Breast epithelium (tissue), 4 donors: Measurements from ENCODE around the gene GPT2. TPM values are rescaled to one million over a fixed set of nuclear protein-coding genes. Genes with fewer than 3 reads are reported as not detected.

Source experiments
- DNase-seq, 2 donors: peaks; one replicate each; pipeline ENCODE4 v3.0.0-alpha.2; 2019; ENCODE audit warnings: low spot score in 2 of 2
- H3K27ac ChIP-seq, 2 donors: fragments of 200-600 bp; sonication (generic) in 1 of 2; one replicate each; pipeline ENCODE4 v1.5.1; 2016 to 2019; ENCODE audit warnings: mild to moderate bottlenecking in 1 of 2
- H3K27me3 ChIP-seq, 2 donors: fragments of 200-600 bp; sonication (generic) in 1 of 2; one replicate each; pipeline versions ENCODE4 v1.5.1 to v1.6.0; 2017 to 2019; ENCODE audit warnings: control low read depth in 1 of 2, mild to moderate bottlenecking in 1 of 2
- H3K36me3 ChIP-seq: fragments of 200-600 bp; one replicate; pipeline ENCODE4 v1.5.1; 2019
- H3K4me1 ChIP-seq, 2 donors: fragments of 200-600 bp; sonication (generic); one replicate each; pipeline ENCODE4 v1.5.1; 2016 to 2019; ENCODE audit warnings: control low read depth in 1 of 2
- H3K4me3 ChIP-seq, 3 donors: fragments of 200-600 bp; sonication (generic); 1 replicate in 2 of 3; 2 replicates in 1 of 3; pipeline ENCODE4 v1.5.1; 2016 to 2019; ENCODE audit warnings: mild to moderate bottlenecking in 3 of 3, moderate library complexity in 2 of 3
- H3K9me3 ChIP-seq, 2 donors: fragments of 200-600 bp; sonication (generic) in 1 of 2; one replicate each; pipeline ENCODE4 v1.5.1; 2016 to 2019; ENCODE audit warnings: control low read depth in 1 of 2
- CTCF ChIP-seq, 3 donors: fragments of 450-650 bp; IDR thresholded peaks; one replicate each; pipeline ENCODE4 v1.5.1; 2016 to 2017; ENCODE audit warnings: antibody characterized with exemption in 3 of 3, mild to moderate bottlenecking in 3 of 3, moderate library complexity in 3 of 3
- POLR2A ChIP-seq: fragments of 450-650 bp; IDR thresholded peaks from one replicate; pipeline ENCODE4 v1.6.1; 2016; ENCODE audit warnings: antibody characterized with exemption, mild to moderate bottlenecking, moderate library complexity
- POLR2AphosphoS5 ChIP-seq, 3 donors: sonication (generic); formaldehyde crosslinking; IDR thresholded peaks; one replicate each; pipeline ENCODE4 v1.6.1; 2017; ENCODE audit warnings: antibody characterized with exemption in 3 of 3
- intact Hi-C: fragments of 100-400 bp; cut with DNase I; formaldehyde crosslinking; loops from one replicate; pipeline ENCODE4 v1.15.1; 2023; ENCODE audit warnings: low total_unique reads
- total RNA-seq, 3 donors: library from RNA; depleted of rRNA; stranded (reverse); fragments of >200 nt; gene quantifications; one replicate each; pipeline ENCODE4 v1.1.0, GENCODE V29; 2016

GPT2 gene
- total RNA-seq, 3 donors from 2014 or later: 17.4 to 56.2 (median 21.7) TPM

GRCh38 chr16:46972429-46973206 is 88.5 kb downstream of the GPT2 start:
- intact Hi-C loops: no loop called here
- H3K4me3 ChIP-seq: peak overlapping the region; percentile 73 to 99 (median 88)
- no peaks in the 10 kb centered on the region for H3K9me3 ChIP-seq
- H3K27me3 ChIP-seq: no peaks in the 10 kb centered on the region
- DNase-seq: peak; percentile 21 to 56
- H3K36me3 ChIP-seq: no peaks in the 10 kb centered on the region
- H3K27ac ChIP-seq: peak overlapping the region; percentile 95 to 99
- peaks cover 4% of the 10 kb centered on the region in 2 donors for H3K4me1 ChIP-seq
- TF ChIP-seq POLR2A (no peak), POLR2AphosphoS5 (IDR thresholded peaks at IDR 0.05) (no peak), CTCF (IDR thresholded peaks at IDR 0.05) (no peak)

- TF ChIP-seq POLR2A (peak; percentile 86), CTCF (IDR thresholded peaks at IDR 0.05) (no peak), POLR2AphosphoS5 (IDR thresholded peaks at IDR 0.05) (peak; percentile 88 to 95 (median 95))
- Histone ChIP-seq H3K9me3 (no peaks in the 10 kb centered on the region), H3K4me3 (peak within 1 kb of the TSS; percentile 73 to 99 (median 88)), H3K27me3 (no peaks in the 10 kb centered on the region), H3K36me3 (no peaks in the 10 kb centered on the region), H3K27ac (peak within 1 kb of the TSS; percentile 95 to 99), H3K4me1 (peaks cover 4% of the 10 kb centered on the region in 2 donors)
- intact Hi-C loops: no loop called here
- peak; percentile 88 to 93 for DNase-seq
These were observed 89.2 kb downstream of the GPT2 start, which contains the start of gene DNAJA2 for GRCh38 chr16:46973207-46973995. DNAJA2 (minus strand) TSS chr16:46973674; CDS start chr16:46973572, 102 bp downstream.

- Histone ChIP-seq H3K27ac (peak overlapping the region; percentile 95 to 99), H3K4me1 (peaks cover 4% of the 10 kb centered on the region in 2 donors), H3K36me3 (no peaks in the 10 kb centered on the region), H3K27me3 (no peaks in the 10 kb centered on the region), H3K9me3 (no peaks in the 10 kb centered on the region), H3K4me3 (peak overlapping the region; percentile 73 to 99 (median 88))
- intact Hi-C loops: no loop called here
- DNase-seq: no peak
- TF ChIP-seq CTCF (IDR thresholded peaks at IDR 0.05) (no peak), POLR2AphosphoS5 (IDR thresholded peaks at IDR 0.05) (no peak), POLR2A (no peak)
These were observed 89.8 kb downstream of the GPT2 start for GRCh38 chr16:46973996-46974324.

- intact Hi-C loops: no loop called here
- Histone ChIP-seq H3K4me1 (peaks cover 4% of the 10 kb centered on the region in 2 donors), H3K4me3 (peak overlapping the region; percentile 73 to 99 (median 88)), H3K36me3 (no peaks in the 10 kb centered on the region), H3K9me3 (no peaks in the 10 kb centered on the region), H3K27ac (peak overlapping the region; percentile 95 to 99), H3K27me3 (no peaks in the 10 kb centered on the region)
- no peak for TF ChIP-seq POLR2A
- no peak for TF ChIP-seq POLR2AphosphoS5 (IDR thresholded peaks at IDR 0.05)
- TF ChIP-seq CTCF (IDR thresholded peaks at IDR 0.05): no peak
- DNase-seq: no peak
These were observed 90.2 kb downstream of the GPT2 start for GRCh38 chr16:46974352-46974751.

- H3K27me3 ChIP-seq: no peaks in the 10 kb centered on the region
- intact Hi-C loops: loop anchor here (1.0 kb wide), 1 partner anchor 19 kb away; no protein-coding TSS in a partner anchor
- no peaks in the 10 kb centered on the region for H3K9me3 ChIP-seq
- no peak for DNase-seq
- no peaks in the 10 kb centered on the region for H3K36me3 ChIP-seq
- TF ChIP-seq POLR2A: no peak
- peaks cover 4% of the 10 kb centered on the region in 2 donors for H3K4me1 ChIP-seq
- H3K4me3 ChIP-seq: no peak overlapping the region
- H3K27ac ChIP-seq: no peak overlapping the region
These were observed 91.0 kb downstream of the GPT2 start for GRCh38 chr16:46975165-46975564.
